GM19193 (cell line): ENCODE results near the gene SLC2A9.

Source experiments
- POLR2A ChIP-seq: IDR thresholded peaks from 4 replicates; pipeline ENCODE4 v1.6.1; 2011; ENCODE audit not compliant: insufficient read depth, insufficient read length; ENCODE audit errors: extremely low read depth

SLC2A9 gene

GRCh38 chr4:9816285-9816684, 205.0 kb downstream of the SLC2A9 start:
- no peak for TF ChIP-seq POLR2A

GRCh38 chr4:9812501-9813340, 208.6 kb downstream of the SLC2A9 start:
- no peak for TF ChIP-seq POLR2A

GRCh38 chr4:9811806-9812205, 209.5 kb downstream of the SLC2A9 start:
- TF ChIP-seq POLR2A, result no peak

GRCh38 chr4:9808077-9808476, 213.2 kb downstream of the SLC2A9 start:
- no peak for TF ChIP-seq POLR2A

- TF ChIP-seq POLR2A, result no peak
Observed at GRCh38 chr4:9804918-9805317, 216.4 kb downstream of the SLC2A9 start.

- TF ChIP-seq POLR2A, result no peak
Observed at GRCh38 chr4:9800848-9801247, 220.4 kb downstream of the SLC2A9 start.

- TF ChIP-seq POLR2A, result no peak
Observed at GRCh38 chr4:9792381-9792780, 228.9 kb downstream of the SLC2A9 start.

GRCh38 chr4:9782136-9782436, 239.2 kb downstream of the SLC2A9 start:
- no peak for TF ChIP-seq POLR2A

GRCh38 chr4:9781343-9782135, 239.8 kb downstream of the SLC2A9 start, which contains the start of gene DRD5:
DRD5 (plus strand) TSS chr4:9781634; CDS start chr4:9782030, 396 bp downstream.
- TF ChIP-seq POLR2A, result no peak
